Activated CD4-positive, alpha-beta T cell treated with anti-CD3 and anti-CD28 coated beads for 4 hours (primary cell): ENCODE results near the gene ANKRD34B.
"Not testable (repeated sequence)": the region's sequence is repeated elsewhere in the genome, so short reads cannot be mapped to it uniquely, and the experiment has no call there.

Experiments
- DNase-seq, 2 donors: peaks; one replicate each; pipeline ENCODE4 v3.0.0-alpha.2; 2020

Gene ANKRD34B

GRCh38 chr5:80569961-80570786, at the start of gene ANKRD34B:
Gene ANKRD34B (minus strand): TSS chr5:80570280. CDS start chr5:80560019, 10,261 bp downstream.
- DNase-seq: no peak

GRCh38 chr5:80619086-80619485, 49.0 kb upstream of the ANKRD34B start:
- no peak for DNase-seq

GRCh38 chr5:80618438-80618837, 48.4 kb upstream of the ANKRD34B start:
- no peak for DNase-seq

- no peak for DNase-seq
Measured at GRCh38 chr5:80615266-80615914, 45.3 kb upstream of the ANKRD34B start.

- no peak for DNase-seq
Measured at GRCh38 chr5:80609692-80610091, 39.6 kb upstream of the ANKRD34B start.

GRCh38 chr5:80608731-80609130, 38.7 kb upstream of the ANKRD34B start:
- DNase-seq: no peak

- no peak for DNase-seq
Measured at GRCh38 chr5:80607832-80608231, 37.8 kb upstream of the ANKRD34B start.

- no peak for DNase-seq
Measured at GRCh38 chr5:80607343-80607742, 37.3 kb upstream of the ANKRD34B start.

GRCh38 chr5:80600943-80601693, 31.0 kb upstream of the ANKRD34B start:
- no peak for DNase-seq

GRCh38 chr5:80597500-80597899, 27.4 kb upstream of the ANKRD34B start:
- no peak for DNase-seq

GRCh38 chr5:80594810-80595209, 24.7 kb upstream of the ANKRD34B start:
- DNase-seq: no peak

- no peak for DNase-seq
Measured at GRCh38 chr5:80592761-80593160, 22.7 kb upstream of the ANKRD34B start.

GRCh38 chr5:80592105-80592504, 22.0 kb upstream of the ANKRD34B start:
- no peak for DNase-seq

GRCh38 chr5:80591352-80591751, 21.3 kb upstream of the ANKRD34B start:
- DNase-seq: no peak

- DNase-seq: no peak
Measured at GRCh38 chr5:80590766-80591165, 20.7 kb upstream of the ANKRD34B start.

- no peak for DNase-seq
Measured at GRCh38 chr5:80588858-80589540, 18.9 kb upstream of the ANKRD34B start.

- DNase-seq: no peak
Measured at GRCh38 chr5:80584770-80585169, 14.7 kb upstream of the ANKRD34B start.

- DNase-seq: not testable (repeated sequence)
Measured at GRCh38 chr5:80580291-80580690, 10.2 kb upstream of the ANKRD34B start.

- DNase-seq: no peak
Measured at GRCh38 chr5:80579050-80579449, 9.0 kb upstream of the ANKRD34B start.

- DNase-seq: no peak
Measured at GRCh38 chr5:80577707-80578106, 7.6 kb upstream of the ANKRD34B start.

GRCh38 chr5:80576383-80576782, 6.3 kb upstream of the ANKRD34B start:
- DNase-seq: no peak

GRCh38 chr5:80573062-80573461, 3.0 kb upstream of the ANKRD34B start:
- DNase-seq: no peak
